22Rv1 (cell line): ENCODE results near the gene TAF12.
"Not testable (repeated sequence)": the region's sequence is repeated elsewhere in the genome, so short reads cannot be mapped to it uniquely, and the experiment has no call there.

ENCODE experiments used
- CTCF ChIP-seq: fragments of 450-650 bp; IDR thresholded peaks from 2 replicates; pipeline ENCODE4 v1.5.1; 2017; ENCODE audit warnings: mild to moderate bottlenecking
- ZFX ChIP-seq: fragments of 450-650 bp; IDR thresholded peaks from 2 replicates; pipeline ENCODE4 v1.6.1; 2017; ENCODE audit warnings: antibody characterized with exemption, borderline replicate concordance

- TF ChIP-seq CTCF, ZFX: not testable (repeated sequence)
Measured at GRCh38 chr1:28586585-28587391, 56.1 kb downstream of the TAF12 start.
